GM23338 (cell line): ENCODE data around the gene WASF2. TPM values are rescaled to one million over a fixed set of nuclear protein-coding genes. Genes with fewer than 3 reads are reported as not detected.

Experiments used
- ATAC-seq: fragments of 200-7000 bp; cut with Tn5 transposase; 3 replicates; pipeline ENCODE4 v1.9.1; 2020
- DNase-seq: peaks from one replicate; pipeline ENCODE4 v3.0.0-alpha.2; 2015; ENCODE audit warnings: low spot score
- H2AFZ ChIP-seq: fragments of 200-600 bp; sonication (generic); 2 replicates; pipeline ENCODE4 v1.8.0; 2016; ENCODE audit warnings: antibody characterized with exemption, mild to moderate bottlenecking, moderate library complexity
- H3F3A ChIP-seq: fragments of 200-600 bp; sonication (generic); replicated peaks from 2 replicates; pipeline ENCODE4 v1.8.0; 2017; ENCODE audit warnings: antibody characterized with exemption, mixed run types, low read depth
- H3K27ac ChIP-seq: fragments of 200-600 bp; sonication (generic); 2 replicates; pipeline ENCODE4 v1.6.1; 2016; ENCODE audit warnings: low read depth
- H3K27me3 ChIP-seq: fragments of 200-600 bp; sonication (generic); 2 replicates; pipeline ENCODE4 v1.8.0; 2016; ENCODE audit warnings: mild to moderate bottlenecking, mixed run types, moderate library complexity; ENCODE audit not compliant: insufficient read depth
- H3K36me3 ChIP-seq: fragments of 200-600 bp; sonication (generic); 2 replicates; pipeline ENCODE4 v1.8.0; 2016; ENCODE audit warnings: mild to moderate bottlenecking; ENCODE audit not compliant: insufficient read depth
- H3K4me1 ChIP-seq: fragments of 200-600 bp; sonication (generic); 2 replicates; pipeline ENCODE4 v1.8.0; 2016; ENCODE audit warnings: mild to moderate bottlenecking, moderate library complexity; ENCODE audit not compliant: insufficient read depth
- H3K4me2 ChIP-seq: fragments of 200-600 bp; sonication (generic); 2 replicates; pipeline ENCODE4 v1.7.1; 2017; ENCODE audit warnings: mixed run types
- H3K4me3 ChIP-seq: fragments of 200-600 bp; sonication (generic); 2 replicates; pipeline ENCODE4 v1.6.1; 2016; ENCODE audit warnings: mixed run types
- H3K79me2 ChIP-seq: fragments of 200-600 bp; sonication (generic); replicated peaks from 2 replicates; pipeline ENCODE4 v1.8.0; 2017; ENCODE audit warnings: mild to moderate bottlenecking; ENCODE audit not compliant: insufficient read depth
- H3K9me2 ChIP-seq: fragments of 200-600 bp; sonication (generic); 2 replicates; pipeline ENCODE4 v1.8.0; 2017; ENCODE audit not compliant: insufficient read depth
- H4K20me1 ChIP-seq: fragments of 200-600 bp; sonication (generic); replicated peaks from 2 replicates; pipeline ENCODE4 v1.8.0; 2017; ENCODE audit warnings: mild to moderate bottlenecking; ENCODE audit not compliant: insufficient read depth
- H3K27ac Mint-ChIP-seq: 2 replicates; pipeline ENCODE4 v1.8.0; 2020; ENCODE audit warnings: inconsistent platforms, mild to moderate bottlenecking, moderate library complexity, mixed read lengths
- H3K27me3 Mint-ChIP-seq: 3 replicates; pipeline ENCODE4 v1.8.0; 2022; ENCODE audit warnings: low read depth, mild to moderate bottlenecking, moderate library complexity, mixed read lengths, inconsistent platforms; ENCODE audit not compliant: insufficient read depth, poor library complexity
- H3K36me3 Mint-ChIP-seq: 3 replicates; pipeline ENCODE4 v1.8.0; 2021; ENCODE audit warnings: low read depth, mild to moderate bottlenecking, inconsistent platforms, moderate library complexity, mixed read lengths
- H3K4me1 Mint-ChIP-seq: 3 replicates; pipeline ENCODE4 v1.8.0; 2020; ENCODE audit warnings: mild to moderate bottlenecking, inconsistent platforms, mixed read lengths
- H3K4me3 Mint-ChIP-seq: 3 replicates; pipeline ENCODE4 v1.8.0; 2021; ENCODE audit warnings: moderate library complexity, mild to moderate bottlenecking, inconsistent platforms, mixed read lengths
- H3K9me3 Mint-ChIP-seq: 3 replicates; pipeline ENCODE4 v1.8.0; 2020; ENCODE audit warnings: moderate library complexity, mild to moderate bottlenecking, inconsistent platforms, mixed read lengths
- CREB1 ChIP-seq: fragments of 250-450 bp; sonication (Bioruptor Pico); IDR thresholded peaks from 2 replicates; pipeline ENCODE4 v1.5.0; 2020; ENCODE audit warnings: low read depth, mild to moderate bottlenecking, moderate library complexity
- EZH2 ChIP-seq: fragments of 200-600 bp; sonication (generic); IDR thresholded peaks from one replicate; pipeline ENCODE4 v1.8.0; 2017; ENCODE audit warnings: antibody characterized with exemption, mild to moderate bottlenecking, low read depth; ENCODE audit not compliant: unreplicated experiment
- EZH2phosphoT487 ChIP-seq: fragments of 200-600 bp; sonication (generic); IDR thresholded peaks from one replicate; pipeline ENCODE4 v1.8.1; 2018; ENCODE audit warnings: antibody characterized with exemption; ENCODE audit not compliant: unreplicated experiment
- JUNB ChIP-seq: IDR thresholded peaks from one replicate; pipeline ENCODE4 v1.6.1; 2016; ENCODE audit warnings: antibody characterized with exemption; ENCODE audit not compliant: unreplicated experiment
- NANOG ChIP-seq: IDR thresholded peaks from 2 replicates; pipeline ENCODE4 v1.6.1; 2016; ENCODE audit warnings: antibody characterized with exemption, borderline replicate concordance
- POLR2AphosphoS5 ChIP-seq: IDR thresholded peaks from 2 replicates; pipeline ENCODE4 v1.6.1; 2016; ENCODE audit warnings: antibody characterized with exemption, low read depth
- REST ChIP-seq: IDR thresholded peaks from one replicate; pipeline ENCODE4 v1.6.1; 2018; ENCODE audit warnings: antibody characterized with exemption; ENCODE audit not compliant: unreplicated experiment
- STAT1 ChIP-seq: IDR thresholded peaks from one replicate; pipeline ENCODE4 v1.6.1; 2016; ENCODE audit warnings: antibody characterized with exemption; ENCODE audit not compliant: unreplicated experiment
- ZNF114 ChIP-seq: fragments of 250-450 bp; sonication (Bioruptor Pico); IDR thresholded peaks from 2 replicates; pipeline ENCODE4 v1.5.0; 2020; ENCODE audit warnings: mild to moderate bottlenecking, moderate library complexity
- ZNF331 ChIP-seq: fragments of 250-450 bp; sonication (Bioruptor Pico); IDR thresholded peaks from 2 replicates; pipeline ENCODE4 v1.5.0; 2020; ENCODE audit warnings: low read depth, mild to moderate bottlenecking, moderate library complexity
- ZNF462 ChIP-seq: fragments of 250-450 bp; sonication (Bioruptor Pico); IDR thresholded peaks from 2 replicates; pipeline ENCODE4 v1.5.0; 2020; ENCODE audit warnings: mild to moderate bottlenecking, moderate library complexity
- polyA plus RNA-seq: library from polyadenylated mRNA; unstranded; fragments of >200 nt; fragmentation: Nextera tagmentation; extraction: Ambion mirVana; gene quantifications from 2 replicates; pipeline ENCODE4 v1.2.1, GENCODE V29; 2016
- total RNA-seq: library from RNA; depleted of rRNA; stranded (reverse); fragments of >200 nt; shearing (Covaris generic); gene quantifications from 2 replicates; pipeline ENCODE4 v1.2.3, GENCODE V29; 2014
- TF ChIP-seq, protein P1 (sequence below), 2 experiments: fragments of 200-600 bp in 1 of 2; sonication (generic) in 1 of 2; conservative IDR thresholded peaks; 2 replicates each; pipeline versions ENCODE4 v1.5.1 to v1.6.1; 2016 to 2017; ENCODE audit warnings: antibody characterized with exemption in 2 of 2, low read depth in 2 of 2, mild to moderate bottlenecking in 2 of 2, moderate library complexity in 1 of 2
- TF ChIP-seq, protein P2 (sequence below): IDR thresholded peaks from 2 replicates; pipeline ENCODE4 v1.6.1; 2016; ENCODE audit warnings: antibody characterized with exemption

Gene WASF2
- total and polyA plus RNA-seq, 2 experiments from 2014 or later: 40.9 to 95.6 TPM

DNA sequence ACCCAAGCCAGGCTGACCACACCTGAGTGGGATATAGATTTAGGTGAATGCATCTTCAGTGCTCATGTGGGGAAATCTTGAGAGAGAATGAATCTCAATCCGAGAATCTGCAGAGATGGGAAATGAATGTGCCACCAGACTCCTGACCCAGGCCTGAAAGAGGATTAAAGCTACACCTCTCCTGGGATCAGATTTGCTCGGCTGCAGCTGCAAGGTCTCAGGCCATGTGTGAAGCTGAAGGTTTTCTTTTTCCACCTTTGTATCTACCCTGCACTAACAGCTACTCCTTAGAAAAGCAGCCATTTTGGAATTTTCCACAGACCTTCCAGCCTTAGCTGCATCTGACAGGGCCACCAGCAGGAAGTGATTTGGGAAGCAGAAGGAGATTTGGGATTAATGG, 79.3 kb downstream of the WASF2 start:
- Histone ChIP-seq H3K79me2 (no peaks in the 10 kb centered on the region), H3K4me2 (no peak overlapping the region), H3K9me2 (no peaks in the 10 kb centered on the region), H3K27ac (no peak overlapping the region), H3K36me3 (peaks cover 22% of the 10 kb centered on the region), H3K27me3 (no peaks in the 10 kb centered on the region), H3K4me1 (peaks cover 6% of the 10 kb centered on the region; the same call in 1 of the 2 replicates), H2AFZ (no peak overlapping the region), H4K20me1 (no peaks in the 10 kb centered on the region), H3K4me3 (no peak overlapping the region), H3F3A (no peaks in the 10 kb centered on the region)
- TF ChIP-seq NANOG: no peak
- TF ChIP-seq ZNF114 (CRISPR knock-in tag): no peak
- no peak for TF ChIP-seq EZH2phosphoT487
- TF ChIP-seq JUNB: no peak
- TF ChIP-seq POLR2AphosphoS5: no peak
- TF ChIP-seq ZNF331 (CRISPR knock-in tag): no peak
- TF ChIP-seq STAT1: no peak
- no peak for TF ChIP-seq EZH2
- no peak for TF ChIP-seq CREB1 (CRISPR knock-in tag)
- TF ChIP-seq ZNF462 (CRISPR knock-in tag): no peak
- TF ChIP-seq, protein P1, sequence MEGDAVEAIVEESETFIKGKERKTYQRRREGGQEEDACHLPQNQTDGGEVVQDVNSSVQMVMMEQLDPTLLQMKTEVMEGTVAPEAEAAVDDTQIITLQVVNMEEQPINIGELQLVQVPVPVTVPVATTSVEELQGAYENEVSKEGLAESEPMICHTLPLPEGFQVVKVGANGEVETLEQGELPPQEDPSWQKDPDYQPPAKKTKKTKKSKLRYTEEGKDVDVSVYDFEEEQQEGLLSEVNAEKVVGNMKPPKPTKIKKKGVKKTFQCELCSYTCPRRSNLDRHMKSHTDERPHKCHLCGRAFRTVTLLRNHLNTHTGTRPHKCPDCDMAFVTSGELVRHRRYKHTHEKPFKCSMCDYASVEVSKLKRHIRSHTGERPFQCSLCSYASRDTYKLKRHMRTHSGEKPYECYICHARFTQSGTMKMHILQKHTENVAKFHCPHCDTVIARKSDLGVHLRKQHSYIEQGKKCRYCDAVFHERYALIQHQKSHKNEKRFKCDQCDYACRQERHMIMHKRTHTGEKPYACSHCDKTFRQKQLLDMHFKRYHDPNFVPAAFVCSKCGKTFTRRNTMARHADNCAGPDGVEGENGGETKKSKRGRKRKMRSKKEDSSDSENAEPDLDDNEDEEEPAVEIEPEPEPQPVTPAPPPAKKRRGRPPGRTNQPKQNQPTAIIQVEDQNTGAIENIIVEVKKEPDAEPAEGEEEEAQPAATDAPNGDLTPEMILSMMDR (conservative IDR thresholded peaks at IDR 0.05; ENCODE audit: low read depth in 2 of 2): no peak
- TF ChIP-seq REST: no peak
- TF ChIP-seq, protein P2, sequence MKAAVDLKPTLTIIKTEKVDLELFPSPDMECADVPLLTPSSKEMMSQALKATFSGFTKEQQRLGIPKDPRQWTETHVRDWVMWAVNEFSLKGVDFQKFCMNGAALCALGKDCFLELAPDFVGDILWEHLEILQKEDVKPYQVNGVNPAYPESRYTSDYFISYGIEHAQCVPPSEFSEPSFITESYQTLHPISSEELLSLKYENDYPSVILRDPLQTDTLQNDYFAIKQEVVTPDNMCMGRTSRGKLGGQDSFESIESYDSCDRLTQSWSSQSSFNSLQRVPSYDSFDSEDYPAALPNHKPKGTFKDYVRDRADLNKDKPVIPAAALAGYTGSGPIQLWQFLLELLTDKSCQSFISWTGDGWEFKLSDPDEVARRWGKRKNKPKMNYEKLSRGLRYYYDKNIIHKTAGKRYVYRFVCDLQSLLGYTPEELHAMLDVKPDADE: no peak
- peaks cover 16% of the 10 kb centered on the region for H3K4me1 Mint-ChIP-seq
- no peak for DNase-seq
- ATAC-seq: no peak
- H3K4me3 Mint-ChIP-seq: no peak overlapping the region
- no peaks in the 10 kb centered on the region for H3K9me3 Mint-ChIP-seq
- peaks cover 78% of the 10 kb centered on the region for H3K36me3 Mint-ChIP-seq
- H3K27ac Mint-ChIP-seq: no peak overlapping the region
- H3K27me3 Mint-ChIP-seq: peaks cover 3% of the 10 kb centered on the region
